GM21447 (cell line): Measurements from ENCODE around the gene DNAAF5.
A peak's percentile ranks its signal among the peaks of the same experiment; 100 is the strongest.

Experiments used
- ATAC-seq: cut with Tn5 transposase; IDR thresholded peaks from one replicate; pipeline ENCODE4 v1.9.1; 2021; ENCODE audit not compliant: unreplicated experiment

Gene DNAAF5

GRCh38 chr7:726084-726853, at the start of gene DNAAF5:
DNAAF5 (plus strand) TSS chr7:726699; CDS start chr7:726721, 22 bp downstream.
- ATAC-seq, result peak; percentile 86

- no peak for ATAC-seq
These were observed 49.5 kb upstream of the DNAAF5 start for GRCh38 chr7:676972-677385.

- ATAC-seq, result no peak
These were observed 45.9 kb upstream of the DNAAF5 start for GRCh38 chr7:680411-681127.

- ATAC-seq, result no peak
These were observed 44.8 kb upstream of the DNAAF5 start for GRCh38 chr7:681551-682307.

- no peak for ATAC-seq
These were observed 43.7 kb upstream of the DNAAF5 start for GRCh38 chr7:682810-683209.

- ATAC-seq, result no peak
These were observed 42.8 kb upstream of the DNAAF5 start for GRCh38 chr7:683526-684205.

- ATAC-seq, result no peak
These were observed 42.1 kb upstream of the DNAAF5 start for GRCh38 chr7:684416-684815.

GRCh38 chr7:685540-685939, 41.0 kb upstream of the DNAAF5 start:
- ATAC-seq, result no peak

- no peak for ATAC-seq
These were observed 35.8 kb upstream of the DNAAF5 start for GRCh38 chr7:690478-691360.

GRCh38 chr7:691361-692045, 35.0 kb upstream of the DNAAF5 start:
- no peak for ATAC-seq

- ATAC-seq, result no peak
These were observed 33.2 kb upstream of the DNAAF5 start for GRCh38 chr7:693280-693679.

GRCh38 chr7:696426-696811, 30.1 kb upstream of the DNAAF5 start:
- ATAC-seq, result no peak

GRCh38 chr7:696812-697551, 29.5 kb upstream of the DNAAF5 start:
- no peak for ATAC-seq

- no peak for ATAC-seq
These were observed 27.7 kb upstream of the DNAAF5 start for GRCh38 chr7:698515-699475.

GRCh38 chr7:699476-700170, 26.9 kb upstream of the DNAAF5 start:
- no peak for ATAC-seq

- no peak for ATAC-seq
These were observed 25.3 kb upstream of the DNAAF5 start for GRCh38 chr7:701086-701671.

GRCh38 chr7:703049-703448, 23.4 kb upstream of the DNAAF5 start:
- no peak for ATAC-seq
